ENCODE measurements around the gene GPR68.

- TF ChIP-seq EP300 (IDR thresholded peaks at IDR 0.05; ENCODE audit: borderline replicate concordance) = no peak
- TF ChIP-seq, protein P1, sequence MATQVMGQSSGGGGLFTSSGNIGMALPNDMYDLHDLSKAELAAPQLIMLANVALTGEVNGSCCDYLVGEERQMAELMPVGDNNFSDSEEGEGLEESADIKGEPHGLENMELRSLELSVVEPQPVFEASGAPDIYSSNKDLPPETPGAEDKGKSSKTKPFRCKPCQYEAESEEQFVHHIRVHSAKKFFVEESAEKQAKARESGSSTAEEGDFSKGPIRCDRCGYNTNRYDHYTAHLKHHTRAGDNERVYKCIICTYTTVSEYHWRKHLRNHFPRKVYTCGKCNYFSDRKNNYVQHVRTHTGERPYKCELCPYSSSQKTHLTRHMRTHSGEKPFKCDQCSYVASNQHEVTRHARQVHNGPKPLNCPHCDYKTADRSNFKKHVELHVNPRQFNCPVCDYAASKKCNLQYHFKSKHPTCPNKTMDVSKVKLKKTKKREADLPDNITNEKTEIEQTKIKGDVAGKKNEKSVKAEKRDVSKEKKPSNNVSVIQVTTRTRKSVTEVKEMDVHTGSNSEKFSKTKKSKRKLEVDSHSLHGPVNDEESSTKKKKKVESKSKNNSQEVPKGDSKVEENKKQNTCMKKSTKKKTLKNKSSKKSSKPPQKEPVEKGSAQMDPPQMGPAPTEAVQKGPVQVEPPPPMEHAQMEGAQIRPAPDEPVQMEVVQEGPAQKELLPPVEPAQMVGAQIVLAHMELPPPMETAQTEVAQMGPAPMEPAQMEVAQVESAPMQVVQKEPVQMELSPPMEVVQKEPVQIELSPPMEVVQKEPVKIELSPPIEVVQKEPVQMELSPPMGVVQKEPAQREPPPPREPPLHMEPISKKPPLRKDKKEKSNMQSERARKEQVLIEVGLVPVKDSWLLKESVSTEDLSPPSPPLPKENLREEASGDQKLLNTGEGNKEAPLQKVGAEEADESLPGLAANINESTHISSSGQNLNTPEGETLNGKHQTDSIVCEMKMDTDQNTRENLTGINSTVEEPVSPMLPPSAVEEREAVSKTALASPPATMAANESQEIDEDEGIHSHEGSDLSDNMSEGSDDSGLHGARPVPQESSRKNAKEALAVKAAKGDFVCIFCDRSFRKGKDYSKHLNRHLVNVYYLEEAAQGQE (IDR thresholded peaks at IDR 0.05; ENCODE audit: low read depth) = no peak
- TF ChIP-seq, protein P2, sequence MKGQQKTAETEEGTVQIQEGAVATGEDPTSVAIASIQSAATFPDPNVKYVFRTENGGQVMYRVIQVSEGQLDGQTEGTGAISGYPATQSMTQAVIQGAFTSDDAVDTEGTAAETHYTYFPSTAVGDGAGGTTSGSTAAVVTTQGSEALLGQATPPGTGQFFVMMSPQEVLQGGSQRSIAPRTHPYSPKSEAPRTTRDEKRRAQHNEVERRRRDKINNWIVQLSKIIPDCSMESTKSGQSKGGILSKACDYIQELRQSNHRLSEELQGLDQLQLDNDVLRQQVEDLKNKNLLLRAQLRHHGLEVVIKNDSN (IDR thresholded peaks at IDR 0.05) = no peak
- TF ChIP-seq TEAD4 (IDR thresholded peaks at IDR 0.05) = no peak
- no peak for TF ChIP-seq YY1 (IDR thresholded peaks at IDR 0.05; ENCODE audit: low read depth)
- TF ChIP-seq RAD21 (IDR thresholded peaks at IDR 0.05; ENCODE audit: low read depth) = no peak
- no peak for TF ChIP-seq TAF1 (IDR thresholded peaks at IDR 0.05; ENCODE audit: low read depth)
- TF ChIP-seq EGR1 (IDR thresholded peaks at IDR 0.05) = no peak
- TF ChIP-seq NFIC (IDR thresholded peaks at IDR 0.05) = no peak
- TF ChIP-seq MAX (IDR thresholded peaks at IDR 0.05) = no peak
- TF ChIP-seq CEBPB (IDR thresholded peaks at IDR 0.05) = no peak
- TF ChIP-seq CREB1 (IDR thresholded peaks at IDR 0.05; ENCODE audit: low read depth) = no peak
These were observed 14.4 kb upstream of the GPR68 start for GRCh38 chr14:91258876-91259275.

Measured in Ishikawa (cell line).